IPS-NIHi11 (cell line): Measurements from ENCODE around the gene HDDC2.

Source experiments
- DNase-seq: peaks from one replicate; pipeline ENCODE4 v3.0.0; 2012; ENCODE audit warnings: mixed read lengths, low spot score

HDDC2 gene, protein sequence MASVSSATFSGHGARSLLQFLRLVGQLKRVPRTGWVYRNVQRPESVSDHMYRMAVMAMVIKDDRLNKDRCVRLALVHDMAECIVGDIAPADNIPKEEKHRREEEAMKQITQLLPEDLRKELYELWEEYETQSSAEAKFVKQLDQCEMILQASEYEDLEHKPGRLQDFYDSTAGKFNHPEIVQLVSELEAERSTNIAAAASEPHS

DNA sequence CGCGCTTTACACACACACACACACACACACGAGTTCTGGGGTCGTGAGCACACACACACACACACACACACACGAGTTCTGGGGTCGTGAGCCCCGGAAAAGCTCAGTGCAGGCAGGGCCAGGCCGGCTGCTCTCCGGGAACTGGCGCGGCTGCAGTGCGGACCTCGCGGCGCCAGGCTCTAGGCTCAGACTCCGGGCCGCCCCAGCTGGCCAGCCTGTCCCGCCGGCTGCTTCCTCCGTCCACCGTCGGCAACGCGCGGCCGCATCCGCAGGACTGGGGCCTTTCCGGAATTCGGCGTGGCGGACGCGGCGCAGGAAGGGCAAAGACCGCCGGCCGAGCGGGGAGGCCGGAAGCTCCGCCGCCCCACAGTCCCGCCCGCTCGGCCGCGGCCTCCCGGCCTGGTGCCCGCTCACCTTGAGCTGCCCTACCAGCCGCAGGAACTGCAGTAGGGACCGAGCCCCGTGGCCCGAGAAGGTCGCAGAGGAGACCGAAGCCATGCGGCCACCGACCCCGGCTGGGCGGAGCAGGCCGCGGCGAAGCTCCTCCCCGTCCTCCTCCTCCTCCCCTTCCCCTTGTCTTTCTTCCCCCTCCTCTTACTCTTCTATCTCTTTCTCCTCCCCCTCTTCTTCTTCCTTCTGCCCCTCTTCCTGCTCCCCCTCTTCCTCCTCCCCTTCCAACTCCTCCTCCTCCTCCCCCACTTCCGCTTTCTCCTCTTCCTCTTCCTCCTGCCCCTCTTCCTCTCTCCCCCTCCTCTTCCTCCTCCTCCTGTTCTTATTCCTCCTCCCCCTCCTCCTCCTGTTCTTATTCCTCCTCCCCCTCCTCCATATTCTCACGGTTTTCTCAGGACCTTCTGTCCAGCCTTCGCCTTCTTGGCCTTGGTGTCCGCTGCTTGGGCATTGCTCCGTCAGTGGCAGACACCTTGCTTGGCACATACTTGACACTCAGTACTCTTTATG is at the start of gene HDDC2:
TSS of gene HDDC2 (minus strand) at position 533 of the 957 bp plus-strand sequence. CDS start at position 498, 35 bp downstream.
- peak; percentile 83 for DNase-seq

DNA sequence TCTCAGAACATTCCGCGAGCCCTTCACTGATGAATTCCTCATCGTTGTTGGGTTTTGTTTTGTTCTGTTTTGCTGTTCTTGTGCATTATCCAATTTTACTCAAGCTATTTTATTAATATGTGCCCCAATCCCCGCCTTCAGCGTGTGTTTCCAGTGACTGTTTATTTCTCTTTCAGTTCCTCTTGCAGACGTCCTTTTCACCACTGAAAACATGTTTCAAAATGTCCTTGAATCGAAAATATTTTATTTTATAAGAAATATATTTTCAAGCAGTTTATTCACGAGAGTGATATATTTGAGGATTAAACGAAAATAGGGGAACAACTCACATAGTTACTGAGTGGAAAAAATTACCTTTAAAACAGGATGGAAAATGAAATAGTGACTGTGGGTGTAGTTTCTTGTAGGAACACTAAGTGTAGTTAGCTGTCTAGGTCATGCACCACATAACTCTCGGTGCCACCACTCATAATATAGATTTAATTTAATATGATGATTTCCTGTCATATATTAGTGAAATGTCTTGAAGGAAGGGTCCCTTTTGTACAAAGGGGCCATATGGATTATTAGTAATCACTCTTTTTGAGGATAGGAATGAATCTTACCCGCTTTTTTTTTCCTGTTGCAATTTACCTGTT is 45.3 kb upstream of the HDDC2 start:
- no peak for DNase-seq

DNA sequence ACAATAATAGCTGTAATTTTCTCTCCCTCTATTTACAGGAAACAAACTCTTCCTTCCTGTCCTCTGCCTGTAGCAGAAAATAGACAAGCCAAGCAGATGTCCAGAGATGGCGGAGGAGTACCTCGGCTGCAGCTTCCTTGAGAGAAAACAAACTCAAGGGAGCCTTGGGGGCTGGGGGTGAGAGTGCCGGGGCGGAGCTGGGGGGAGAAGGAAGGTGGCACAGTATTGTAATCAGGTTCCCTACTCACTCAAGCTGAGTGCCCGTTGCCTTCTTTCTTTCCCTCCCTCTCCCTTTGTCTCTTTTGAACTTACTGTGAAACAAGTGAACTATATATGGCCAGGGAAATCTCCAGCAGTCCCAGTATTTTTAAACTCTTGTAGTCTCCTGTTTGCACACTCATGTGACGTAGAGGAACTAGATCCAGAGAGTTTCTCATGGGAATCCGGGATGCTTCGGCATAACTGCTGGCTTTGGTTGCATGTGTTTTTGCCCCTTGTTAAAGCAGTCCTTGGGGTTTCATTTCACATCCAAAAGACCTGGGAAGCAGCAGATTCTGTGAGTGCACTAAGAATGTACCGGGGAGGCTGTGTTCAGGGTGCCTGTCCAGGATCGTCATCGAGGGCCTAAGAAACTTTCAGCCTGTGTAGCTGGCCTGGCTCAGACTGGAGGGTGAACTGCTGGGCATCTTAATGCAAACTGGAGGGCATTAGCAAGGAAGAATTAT is 44.6 kb upstream of the HDDC2 start:
- DNase-seq = no peak

DNA sequence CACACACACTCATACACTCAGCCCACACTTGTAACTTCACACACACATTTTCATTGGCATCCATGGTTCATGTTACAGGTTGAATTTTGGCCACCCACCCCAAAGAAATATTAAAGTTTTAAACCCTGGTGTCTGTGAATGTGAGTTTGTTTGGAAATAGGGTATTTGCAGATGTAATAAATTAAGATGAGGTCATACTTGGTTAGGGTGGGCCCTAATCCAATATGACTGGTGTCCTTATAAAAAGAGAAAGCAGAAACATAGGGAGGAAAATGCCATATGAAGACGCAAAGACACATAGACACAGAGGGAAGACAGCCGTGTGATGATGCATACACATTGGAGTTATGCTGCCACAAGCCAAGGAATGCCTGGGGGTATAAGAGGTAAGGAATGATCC is 39.7 kb upstream of the HDDC2 start:
- DNase-seq = no peak

DNA sequence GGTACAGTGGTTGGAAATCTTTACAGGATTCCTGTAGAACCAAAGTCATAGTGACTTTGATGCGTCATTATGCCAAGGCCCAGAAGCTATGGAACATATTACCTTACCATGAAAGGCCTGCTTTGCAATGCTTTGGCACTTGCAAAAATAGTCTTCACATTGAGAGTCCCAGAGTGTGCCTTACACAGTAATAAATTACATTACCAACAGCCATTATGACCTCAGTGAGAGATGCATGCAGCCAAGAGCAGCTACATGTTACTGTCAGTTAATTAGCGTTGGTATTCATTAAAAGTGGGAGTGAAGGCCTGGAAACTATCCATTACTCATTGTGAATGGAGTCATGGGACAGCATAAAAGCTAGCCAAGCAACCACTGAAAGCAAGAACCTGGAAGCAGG is 39.2 kb upstream of the HDDC2 start:
- no peak for DNase-seq

DNA sequence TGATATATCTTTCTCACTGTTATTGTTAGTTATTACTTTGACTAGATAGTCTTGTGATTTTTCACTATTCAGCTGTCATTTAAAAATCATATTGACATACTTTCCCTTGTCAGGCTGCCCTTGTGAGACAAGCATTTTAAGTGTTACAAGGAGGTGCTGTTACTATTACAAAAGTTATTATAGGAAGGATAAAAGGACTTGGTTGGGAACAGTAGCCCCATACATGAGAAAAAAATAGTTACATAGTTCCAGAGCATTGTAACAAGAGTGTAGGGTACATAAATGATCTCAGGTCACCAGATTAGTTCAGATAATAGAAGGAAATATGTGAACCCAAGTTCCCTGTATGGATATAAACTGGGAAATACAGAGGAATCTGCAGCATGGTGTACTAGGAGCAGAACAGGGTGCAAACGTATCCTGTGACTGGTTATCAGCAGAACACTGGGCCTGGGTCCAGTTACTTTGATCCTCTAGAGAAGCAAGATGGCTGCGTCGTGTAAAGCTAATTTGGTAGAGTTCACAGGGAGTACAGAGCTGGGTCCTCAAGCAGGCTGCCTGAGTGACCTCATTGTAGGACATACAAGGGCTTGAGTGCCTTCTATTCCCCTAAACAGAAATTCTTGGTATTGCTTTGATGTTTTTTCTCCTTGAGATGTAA is 38.5 kb upstream of the HDDC2 start:
- no peak for DNase-seq

DNA sequence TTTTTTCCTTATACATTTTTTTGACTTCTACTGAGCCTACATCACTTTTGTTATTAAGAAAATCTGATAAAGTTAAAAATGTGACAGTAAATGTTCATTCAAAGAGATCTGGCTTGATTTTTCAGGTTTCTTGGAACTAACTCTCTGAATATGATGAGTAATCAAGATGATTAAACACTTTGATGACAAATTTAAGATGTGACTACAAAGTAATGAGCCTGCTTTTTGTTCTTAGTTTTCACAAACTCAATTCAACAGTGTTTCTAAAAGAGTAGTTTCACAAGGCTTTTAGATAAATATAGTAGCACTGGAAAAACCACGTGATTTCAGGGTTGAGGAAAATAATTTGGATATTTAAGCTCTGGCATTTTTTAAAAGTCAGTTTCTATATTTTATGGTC is 37.9 kb upstream of the HDDC2 start:
- DNase-seq = no peak

DNA sequence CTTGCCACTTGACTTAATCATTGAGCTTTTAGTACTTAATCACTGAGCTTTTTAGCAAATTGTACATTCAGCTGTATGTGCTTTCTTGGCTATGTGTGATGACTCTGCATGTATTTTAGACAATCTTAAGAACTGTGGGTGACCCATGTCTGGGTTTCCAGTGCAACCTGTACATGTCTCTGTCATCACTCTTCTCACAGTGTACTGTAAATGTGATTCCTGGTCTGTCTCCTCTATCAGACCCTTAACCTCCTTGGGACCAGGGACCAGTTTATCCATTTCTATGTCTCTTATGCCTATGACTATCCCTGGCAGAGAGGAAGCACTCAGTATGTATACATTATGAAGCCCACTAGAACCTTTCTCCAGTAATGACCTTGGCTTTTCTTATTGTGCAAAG is 36.6 kb upstream of the HDDC2 start:
- DNase-seq = no peak

DNA sequence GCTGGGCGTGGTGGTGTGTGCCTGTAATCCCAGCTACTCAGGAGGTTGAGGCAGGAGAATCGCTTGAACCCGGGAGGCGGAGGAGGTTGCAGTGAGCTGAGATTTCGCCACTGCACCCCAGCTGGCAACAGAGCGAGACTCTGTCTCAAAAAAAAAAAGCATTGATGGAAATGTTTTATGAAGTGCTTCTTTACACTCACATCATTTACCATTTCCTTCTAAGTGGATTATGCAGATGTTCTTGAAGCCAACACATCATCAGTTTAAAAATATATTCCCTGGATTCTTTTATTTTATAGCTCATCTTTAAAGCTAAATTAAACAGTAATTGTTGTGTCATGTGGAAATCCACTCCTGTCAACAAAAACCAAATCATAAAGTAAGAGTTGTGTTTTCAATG is 35.9 kb upstream of the HDDC2 start:
- DNase-seq = no peak

DNA sequence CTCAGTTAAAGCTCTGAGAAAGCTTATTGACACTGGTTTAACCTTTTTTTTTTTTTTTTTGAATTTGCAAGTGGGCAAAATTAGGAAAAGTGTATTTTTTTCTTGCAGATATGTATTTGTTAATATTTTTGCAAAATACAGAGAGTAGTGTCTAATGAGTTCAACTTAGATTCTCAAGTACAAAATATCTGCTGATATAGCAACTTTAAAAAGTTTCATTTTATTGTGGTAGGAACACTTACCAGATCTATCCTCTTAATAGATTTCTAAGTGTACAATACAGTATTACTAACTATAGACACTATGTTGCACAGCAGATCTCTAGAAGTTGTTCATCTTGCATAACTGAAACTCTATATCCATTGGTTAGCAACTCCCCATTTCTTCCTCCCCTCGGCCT is 30.9 kb upstream of the HDDC2 start:
- no peak for DNase-seq

DNA sequence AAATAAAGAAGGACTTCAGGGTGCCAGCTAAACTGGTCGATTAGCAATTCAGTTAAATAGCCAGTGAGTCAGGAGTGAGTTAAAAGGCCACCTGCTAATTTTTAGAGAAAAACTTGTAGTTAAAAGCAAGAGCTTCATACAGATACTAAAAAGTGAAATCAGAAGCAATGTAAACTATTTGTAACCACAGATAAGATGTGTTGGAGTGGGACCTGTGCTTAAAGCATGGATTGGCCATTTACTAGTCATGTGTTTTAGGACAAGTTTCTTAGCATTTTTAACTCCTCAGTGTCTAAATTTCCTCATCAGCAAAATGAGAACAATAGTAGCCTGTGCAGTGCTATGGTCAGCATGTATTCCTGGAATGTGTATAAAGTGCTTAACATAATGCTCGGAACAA is 23.8 kb upstream of the HDDC2 start:
- DNase-seq = no peak

DNA sequence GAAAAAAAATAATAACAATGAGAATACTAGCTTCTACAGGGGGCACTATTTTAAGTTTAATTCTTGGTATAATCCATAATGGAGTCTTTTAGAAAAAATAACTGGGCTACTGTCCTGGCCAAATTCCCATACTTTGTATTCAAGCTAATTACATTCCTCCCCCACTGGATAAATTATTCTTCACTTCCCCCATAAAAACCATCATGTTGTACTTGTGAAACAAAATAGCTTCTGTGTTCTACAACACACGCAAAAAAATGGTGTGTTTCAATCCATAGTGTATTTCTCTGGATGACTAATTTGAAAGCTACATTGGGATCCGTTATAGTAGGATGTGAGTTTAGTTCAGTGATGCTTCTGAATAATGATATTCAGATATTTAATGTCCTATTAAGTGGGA is 21.6 kb upstream of the HDDC2 start:
- no peak for DNase-seq

DNA sequence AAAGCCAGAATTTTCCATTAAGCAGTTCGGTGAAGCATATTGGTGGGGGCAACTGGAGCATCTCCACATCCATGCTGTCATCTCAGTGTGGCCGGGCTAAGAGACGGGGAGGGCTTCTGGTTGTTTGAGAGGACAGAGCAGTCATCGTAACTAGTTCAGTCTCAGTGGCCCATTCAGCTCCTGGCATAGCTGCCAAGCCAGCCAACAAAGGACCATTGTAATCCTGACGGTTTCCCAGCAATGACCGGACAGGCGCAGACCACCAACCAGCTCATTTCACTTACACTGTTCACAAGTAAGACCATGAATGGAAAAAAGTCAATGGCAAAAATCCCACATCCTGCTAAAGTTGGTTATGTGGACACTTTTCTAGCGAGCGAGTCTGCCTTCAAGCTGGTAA is 14.9 kb upstream of the HDDC2 start:
- no peak for DNase-seq

DNA sequence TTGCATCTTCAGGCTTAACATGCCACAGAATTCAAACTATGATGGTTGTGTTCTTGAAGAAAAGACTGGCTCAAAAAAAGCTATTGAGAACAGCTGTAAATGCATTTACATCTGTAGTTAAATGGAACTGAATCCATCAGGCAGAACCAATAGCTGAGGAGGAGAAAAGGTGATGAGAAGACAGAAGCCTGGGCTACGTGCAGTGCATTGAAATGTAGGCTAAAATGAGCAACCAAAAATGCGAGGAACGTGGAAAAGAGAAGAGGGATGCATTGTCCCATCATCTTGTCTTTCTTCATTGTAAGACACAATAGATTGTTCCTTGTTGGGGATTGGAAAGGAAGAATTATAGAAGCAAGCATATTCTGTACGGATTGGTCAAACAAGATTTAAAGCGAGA is 13.8 kb upstream of the HDDC2 start:
- no peak for DNase-seq

DNA sequence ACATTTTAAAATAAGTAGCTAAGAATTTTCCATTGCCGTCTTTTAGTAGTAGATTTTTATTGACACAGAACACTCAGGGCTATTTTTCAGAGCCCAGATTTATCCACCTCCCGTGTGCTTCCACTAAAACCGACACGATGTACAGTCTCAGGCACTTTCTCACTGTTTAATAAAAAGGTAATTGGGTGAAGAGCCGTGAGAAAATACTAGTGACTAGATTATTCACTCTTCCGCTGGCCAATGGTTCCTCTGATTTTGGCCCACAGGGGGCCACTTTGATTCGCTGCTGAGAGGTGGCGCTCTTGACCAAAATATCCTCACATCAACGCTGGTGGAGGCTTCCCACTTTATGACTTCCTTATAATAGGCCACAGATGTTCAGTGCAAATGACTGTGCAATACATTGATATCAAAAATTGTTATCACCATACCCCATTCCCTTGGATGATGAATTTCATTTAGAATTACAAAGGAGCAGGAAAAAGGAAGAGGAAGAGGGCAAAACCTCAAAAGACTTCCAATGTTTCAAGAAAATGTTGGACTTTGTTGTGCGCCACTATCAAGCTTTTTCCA is 12.3 kb upstream of the HDDC2 start:
- DNase-seq = peak; percentile 49

DNA sequence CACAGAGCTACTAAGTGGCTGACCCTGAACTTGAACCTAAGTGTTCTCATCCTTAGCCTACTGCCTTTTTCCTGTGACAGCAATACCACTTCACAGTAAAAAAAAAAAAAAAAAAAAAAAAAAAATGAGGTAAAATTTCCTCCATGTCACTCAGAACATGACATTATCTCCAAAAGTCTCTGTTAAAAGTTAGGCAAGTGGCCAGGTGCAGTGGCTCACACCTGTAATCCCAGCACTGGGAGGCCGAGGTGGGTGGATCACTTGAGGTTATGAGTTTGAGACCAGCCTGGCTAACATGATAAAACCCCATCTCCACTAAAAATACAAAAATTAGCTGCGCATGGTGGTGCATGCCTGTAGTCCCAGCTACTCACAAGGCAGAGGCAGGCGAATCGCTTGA is 11.2 kb upstream of the HDDC2 start:
- DNase-seq = no peak

DNA sequence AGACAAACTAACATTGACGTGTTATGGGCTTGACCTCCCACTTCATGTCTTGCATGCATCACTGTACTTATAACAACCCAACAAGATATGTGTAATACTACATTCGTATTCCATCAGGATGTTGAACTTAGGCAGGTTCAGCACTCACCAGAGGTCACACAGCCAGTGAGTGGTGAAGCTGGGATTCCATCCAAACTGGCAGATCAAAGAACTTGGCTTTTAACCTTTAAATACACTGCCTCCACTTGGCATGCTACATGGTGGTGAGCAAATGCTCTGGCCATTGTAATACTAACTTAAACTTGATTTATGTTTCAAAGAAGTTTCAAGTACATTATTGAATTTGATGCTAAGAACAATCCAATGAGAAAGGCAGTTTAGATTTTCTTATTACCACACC is 10.7 kb upstream of the HDDC2 start:
- no peak for DNase-seq

DNA sequence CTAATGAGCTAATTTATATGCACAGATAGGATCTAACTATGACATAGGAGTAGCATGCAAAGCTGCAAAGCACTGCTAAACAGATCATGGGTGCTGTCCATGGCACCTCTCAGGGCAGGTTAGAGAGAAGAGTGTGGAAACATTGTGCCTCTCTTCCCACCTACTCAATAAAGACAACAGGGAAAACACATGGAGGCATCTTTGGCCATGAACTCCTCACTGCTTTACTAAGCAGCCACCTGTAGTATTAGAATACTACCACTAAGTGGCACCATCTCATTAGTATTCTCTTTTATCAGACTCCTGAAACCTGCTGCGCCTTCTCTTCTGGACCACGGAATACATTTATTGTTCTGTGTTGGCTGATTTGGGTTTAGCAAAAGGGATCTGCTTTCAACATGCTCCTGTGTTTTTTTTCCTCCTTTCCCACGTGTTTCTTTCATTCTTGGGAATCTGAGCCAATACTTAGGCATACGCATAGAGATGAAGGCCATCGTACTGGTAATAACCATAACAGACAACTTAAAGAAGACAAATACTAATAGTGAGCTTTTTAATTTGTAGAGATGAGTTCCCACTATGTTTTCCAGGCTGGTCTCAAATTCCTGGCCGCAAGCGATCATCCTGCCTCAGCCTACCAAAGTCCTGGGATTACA is 9.4 kb upstream of the HDDC2 start:
- DNase-seq = peak; percentile 48

DNA sequence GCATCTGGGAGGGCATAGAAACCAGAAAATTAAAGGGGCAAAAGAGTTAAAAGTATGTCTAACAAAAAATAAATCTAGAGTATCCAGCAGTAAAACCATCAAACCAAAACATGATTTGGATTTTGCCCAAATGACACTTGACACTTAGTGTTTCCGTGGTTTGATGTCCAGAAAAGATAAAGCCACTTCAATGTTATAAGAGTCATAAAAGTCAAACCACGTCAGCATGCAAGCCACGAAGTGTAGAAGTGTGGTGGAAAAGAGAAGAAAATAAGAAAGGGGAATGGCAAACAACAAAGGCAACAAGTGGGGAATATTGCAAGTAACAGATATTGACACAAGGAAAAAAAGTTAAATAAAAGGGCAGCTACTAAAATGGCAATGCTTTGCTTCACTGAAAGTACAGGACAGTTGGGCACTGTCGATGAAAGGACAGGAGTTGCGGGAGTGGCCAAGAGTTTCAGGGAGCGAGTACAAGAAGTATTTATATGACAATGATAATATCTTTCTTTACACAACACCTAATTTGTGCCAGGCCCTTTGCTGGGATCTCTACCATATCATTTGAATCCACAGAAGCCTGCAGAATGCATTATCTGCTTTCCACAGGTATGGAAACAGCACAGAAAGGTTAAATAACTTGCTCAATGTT is 6.3 kb upstream of the HDDC2 start:
- DNase-seq = no peak

DNA sequence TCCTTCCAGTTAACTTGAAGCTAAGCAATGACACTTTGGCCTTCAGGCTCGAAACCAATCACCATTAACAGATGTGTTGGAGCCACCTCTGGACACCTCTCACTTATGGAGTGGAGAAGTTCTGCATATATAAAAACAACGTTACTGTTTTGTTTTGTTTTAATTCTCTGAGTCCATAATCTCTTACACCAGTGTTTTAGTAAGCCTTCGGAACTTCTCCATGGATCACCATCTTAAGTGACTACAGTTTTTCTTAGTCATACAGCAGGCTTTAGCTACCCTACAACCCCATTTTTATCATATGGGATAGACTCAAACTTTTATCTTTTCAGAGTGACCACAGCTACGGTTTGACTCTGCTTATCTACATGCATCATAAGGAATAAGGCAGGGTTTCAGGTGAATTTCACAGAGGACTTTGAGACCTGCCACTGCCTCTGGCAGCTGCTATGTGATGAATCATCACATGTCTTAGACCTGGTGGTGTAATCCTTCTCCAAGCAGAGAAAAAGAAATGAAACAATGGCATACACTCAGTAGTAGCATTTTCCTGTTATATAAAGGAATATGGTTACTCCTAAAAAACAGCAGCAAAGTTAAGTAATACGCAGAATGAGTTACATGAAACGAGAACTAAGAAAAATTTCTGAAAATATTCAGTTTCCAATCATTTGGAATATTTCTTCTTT is 5.5 kb upstream of the HDDC2 start:
- DNase-seq = no peak
